Stimulated activated CD8-positive, alpha-beta memory T cell treated with anti-CD3 and anti-CD28 coated beads, Interleukin-12 subunit alpha, Interleukin-12 subunit beta, amount 100 ng/mL, for 1 hour (primary cell): ENCODE results near the gene NNMT.

Experiments used
- DNase-seq: peaks from one replicate; pipeline ENCODE4 v3.0.0-alpha.2; 2020; ENCODE audit warnings: low read depth

Gene NNMT

DNA sequence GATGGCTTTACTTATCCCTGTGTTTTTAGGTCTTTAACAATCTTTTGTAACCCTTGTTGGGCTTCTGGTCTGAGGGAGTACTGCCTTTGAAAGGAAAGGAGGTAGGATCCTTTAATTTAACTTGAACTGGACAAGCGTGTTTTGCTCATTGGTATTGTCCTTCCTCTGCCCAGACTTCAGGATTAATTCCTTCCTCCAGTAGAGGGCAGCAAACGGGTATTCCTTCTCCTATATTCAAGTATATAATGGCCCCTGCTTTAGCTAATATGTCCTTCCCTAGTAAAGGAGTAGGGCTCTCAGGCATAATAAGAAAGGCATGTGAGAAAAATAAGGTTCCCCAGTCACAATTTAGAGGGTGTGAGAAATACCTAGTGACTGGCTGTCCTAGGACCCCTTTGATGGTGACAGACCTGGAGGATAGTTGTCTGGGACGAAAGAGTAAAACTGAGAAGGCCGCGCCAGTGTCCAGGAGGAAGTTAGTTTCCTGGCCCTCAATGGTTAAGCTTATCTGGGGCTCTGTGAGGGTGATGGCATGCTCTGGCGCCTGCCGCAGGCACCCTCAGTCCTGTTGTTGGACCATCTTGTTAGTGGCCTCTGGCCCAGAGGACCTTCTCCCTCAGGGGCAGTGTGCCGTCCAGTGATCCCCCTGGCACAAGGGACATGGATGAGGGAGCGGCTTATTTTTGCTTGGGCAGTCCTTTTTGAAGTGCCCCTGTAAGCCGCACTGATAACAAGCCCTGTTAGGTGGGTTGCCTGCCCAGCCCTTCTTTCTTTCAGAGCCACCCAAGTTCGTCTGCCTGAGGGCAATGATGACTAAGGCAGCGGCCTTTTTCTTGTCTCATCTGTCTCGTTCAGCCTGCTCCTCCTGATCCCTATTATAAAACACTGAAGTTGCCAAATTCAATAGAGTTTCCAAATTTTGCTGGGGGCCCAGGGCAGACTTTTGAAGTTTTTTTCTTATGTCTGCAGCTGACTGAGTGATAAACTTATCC lies 52.3 kb downstream of the NNMT start:
- no peak for DNase-seq

DNA sequence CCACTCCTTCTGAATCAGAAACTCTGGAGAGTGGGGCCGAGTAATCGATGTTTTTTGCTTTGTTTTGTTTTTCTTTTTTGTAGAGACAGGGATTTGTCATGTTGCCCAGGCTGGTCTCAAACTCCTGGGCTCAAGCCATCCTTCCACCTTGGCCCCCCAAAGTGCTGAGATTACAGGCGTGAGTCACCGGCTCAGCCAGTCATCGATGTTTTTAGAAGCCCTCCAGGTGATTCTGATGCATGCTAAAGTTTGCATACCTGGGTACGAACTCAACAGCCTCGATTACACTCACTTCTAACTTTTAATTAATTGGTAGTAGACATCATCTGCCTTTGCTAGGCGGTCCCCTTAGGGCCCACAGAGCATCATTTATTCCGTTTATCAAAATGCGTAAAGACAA lies 53.8 kb downstream of the NNMT start:
- DNase-seq = no peak

- DNase-seq = no peak
Observed at GRCh38 chr11:114353443-114353842, 57.2 kb downstream of the NNMT start.

- DNase-seq = no peak
Observed at GRCh38 chr11:114354076-114354475, 57.9 kb downstream of the NNMT start.

- no peak for DNase-seq
Observed at GRCh38 chr11:114358716-114359115, 62.5 kb downstream of the NNMT start.

GRCh38 chr11:114359342-114359741 lies 63.1 kb downstream of the NNMT start:
- DNase-seq = no peak

DNA sequence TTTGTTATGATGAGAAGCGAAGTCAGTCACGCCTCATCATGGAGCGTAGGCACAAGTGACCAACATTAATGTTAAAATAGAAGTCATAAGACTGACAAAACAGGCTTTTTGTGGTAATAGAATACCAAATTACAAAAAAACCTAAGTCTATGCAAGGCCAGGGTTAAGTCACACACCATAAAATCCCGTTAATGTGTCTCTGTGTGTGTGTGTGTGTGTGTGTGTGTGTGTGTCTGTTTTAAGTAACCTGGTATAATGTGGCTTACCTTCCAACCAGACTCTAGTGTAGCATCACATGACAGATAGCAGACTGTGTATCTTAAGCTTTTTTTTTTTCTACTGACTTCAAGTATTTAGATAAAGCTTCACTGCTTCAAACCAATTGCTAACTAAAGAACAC lies 66.1 kb downstream of the NNMT start:
- DNase-seq = no peak

DNA sequence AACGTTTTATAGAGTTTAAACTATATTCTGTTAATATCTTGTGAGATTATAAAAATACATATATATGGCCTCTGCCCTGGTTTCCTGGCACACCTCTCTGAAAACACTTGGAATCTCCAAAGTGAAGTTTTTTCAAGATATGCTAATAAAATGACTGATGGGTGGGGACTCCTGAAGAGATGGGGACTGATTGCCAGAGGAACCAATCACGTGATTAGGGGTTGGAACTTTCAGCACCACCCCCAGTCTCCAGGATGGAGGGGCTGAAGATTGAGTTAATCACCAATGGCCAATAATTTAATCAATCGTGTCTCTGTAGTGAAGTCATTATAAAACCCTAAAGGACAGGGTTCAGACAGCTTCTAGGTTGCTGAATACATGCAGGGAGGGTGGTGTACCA lies 66.8 kb downstream of the NNMT start:
- DNase-seq = no peak
